GM18505 (cell line): Measurements from ENCODE around the gene PCSK7.

Experiments
- ATAC-seq: cut with Tn5 transposase; IDR thresholded peaks from one replicate; pipeline ENCODE4 v1.9.1; 2021; ENCODE audit not compliant: unreplicated experiment
- POLR2A ChIP-seq: IDR thresholded peaks from 4 replicates; pipeline ENCODE4 v1.6.1; 2011; ENCODE audit warnings: borderline replicate concordance; ENCODE audit not compliant: insufficient read depth, insufficient read length; ENCODE audit errors: extremely low read depth

PCSK7 gene

GRCh38 chr11:117223741-117224689, 7.9 kb downstream of the PCSK7 start:
- no peak for TF ChIP-seq POLR2A
- no peak for ATAC-seq

- TF ChIP-seq POLR2A, result no peak
- no peak for ATAC-seq
Measured at GRCh38 chr11:117222991-117223740, 8.7 kb downstream of the PCSK7 start.

- no peak for TF ChIP-seq POLR2A
- no peak for ATAC-seq
Measured at GRCh38 chr11:117221775-117222517, 9.9 kb downstream of the PCSK7 start.

- no peak for ATAC-seq
- no peak for TF ChIP-seq POLR2A
Measured at GRCh38 chr11:117220999-117221774, 10.7 kb downstream of the PCSK7 start.

GRCh38 chr11:117220568-117220967, 11.3 kb downstream of the PCSK7 start:
- ATAC-seq, result no peak

GRCh38 chr11:117219995-117220394, 11.9 kb downstream of the PCSK7 start:
- no peak for ATAC-seq
- TF ChIP-seq POLR2A, result no peak

More at GRCh38 chr11:117220568-117220967, 11.3 kb downstream of the PCSK7 start:
- TF ChIP-seq POLR2A, result no peak

GRCh38 chr11:117219455-117219854, 12.4 kb downstream of the PCSK7 start:
- ATAC-seq, result no peak
- no peak for TF ChIP-seq POLR2A

- no peak for TF ChIP-seq POLR2A
- no peak for ATAC-seq
Measured at GRCh38 chr11:117219001-117219400, 12.9 kb downstream of the PCSK7 start.

GRCh38 chr11:117218133-117218915, 13.5 kb downstream of the PCSK7 start:
- no peak for TF ChIP-seq POLR2A
- no peak for ATAC-seq

- no peak for ATAC-seq
- no peak for TF ChIP-seq POLR2A
Measured at GRCh38 chr11:117217141-117218084, 14.5 kb downstream of the PCSK7 start.
